Neuronal stem cell (in vitro differentiated cells): ENCODE measurements around the gene FYN.

Experiments used
- DNase-seq: peaks from one replicate; pipeline ENCODE4 v3.0.0-alpha.2; 2013; ENCODE audit warnings: low spot score
- H2AFZ ChIP-seq: one replicate; pipeline ENCODE4 v1.6.1; 2013; ENCODE audit warnings: mild to moderate bottlenecking, low read length, inconsistent platforms
- H2AK5ac ChIP-seq: 2 replicates; pipeline ENCODE4 v1.6.1; 2013; ENCODE audit warnings: low read depth, mild to moderate bottlenecking, inconsistent platforms, low read length, moderate library complexity, mixed read lengths
- H2BK120ac ChIP-seq: 2 replicates; pipeline ENCODE4 v1.6.1; 2013; ENCODE audit warnings: low read depth, mild to moderate bottlenecking, inconsistent platforms, low read length, moderate library complexity, mixed read lengths
- H2BK12ac ChIP-seq: one replicate; pipeline ENCODE4 v1.6.1; 2013; ENCODE audit warnings: low read length, inconsistent platforms
- H2BK15ac ChIP-seq: 2 replicates; pipeline ENCODE4 v1.6.1; 2013; ENCODE audit warnings: mild to moderate bottlenecking, low read length, inconsistent platforms, mixed read lengths
- H2BK5ac ChIP-seq: one replicate; pipeline ENCODE4 v1.6.1; 2013; ENCODE audit warnings: inconsistent platforms, mild to moderate bottlenecking, low read length, moderate library complexity
- H3K14ac ChIP-seq: one replicate; pipeline ENCODE4 v1.6.1; 2013; ENCODE audit warnings: low read length, inconsistent platforms
- H3K18ac ChIP-seq: 2 replicates; pipeline ENCODE4 v1.6.1; 2013; ENCODE audit warnings: low read length, inconsistent platforms
- H3K23ac ChIP-seq: 2 replicates; pipeline ENCODE4 v1.6.1; 2013; ENCODE audit warnings: low read depth, mild to moderate bottlenecking, mixed read lengths, low read length, inconsistent platforms; ENCODE audit not compliant: poor library complexity
- H3K27ac ChIP-seq: replicated peaks from 3 replicates; pipeline ENCODE4 v1.5.1; 2013; ENCODE audit warnings: low read length, inconsistent platforms
- H3K27me3 ChIP-seq, 3 experiments: 2 replicates each; pipeline ENCODE4 v1.6.1; 2013; ENCODE audit warnings: low read length in 3 of 3, mild to moderate bottlenecking in 2 of 3, inconsistent platforms in 1 of 3, low read depth in 1 of 3, mixed read lengths in 1 of 3, moderate library complexity in 1 of 3; ENCODE audit not compliant: control insufficient read depth in 3 of 3, insufficient read depth in 3 of 3
- H3K36me3 ChIP-seq, 2 donors: replicated peaks in 1 of 2; 2 replicates each; pipeline ENCODE4 v1.6.1; 2013; ENCODE audit warnings: low read length in 2 of 2; ENCODE audit not compliant: control insufficient read depth in 2 of 2, insufficient read depth in 2 of 2
- H3K4ac ChIP-seq: 2 replicates; pipeline ENCODE4 v1.6.1; 2013; ENCODE audit warnings: inconsistent platforms, mild to moderate bottlenecking, low read length, moderate library complexity
- H3K4me1 ChIP-seq, 2 donors: 1 replicate in 1 of 2; 2 replicates in 1 of 2; pipeline ENCODE4 v1.6.1; 2013; ENCODE audit warnings: low read length in 2 of 2, low read depth in 1 of 2; ENCODE audit not compliant: control insufficient read depth in 2 of 2, insufficient read depth in 1 of 2
- H3K4me2 ChIP-seq: one replicate; pipeline ENCODE4 v1.6.1; 2013; ENCODE audit warnings: mild to moderate bottlenecking, low read length, inconsistent platforms; ENCODE audit not compliant: insufficient read depth, poor library complexity, severe bottlenecking
- H3K4me3 ChIP-seq, 2 donors: 2 replicates each; pipeline ENCODE4 v1.5.1; 2013; ENCODE audit warnings: low read length in 2 of 2, mild to moderate bottlenecking in 2 of 2, inconsistent platforms in 1 of 2, moderate library complexity in 1 of 2
- H3K79me1 ChIP-seq: one replicate; pipeline ENCODE4 v1.6.1; 2013; ENCODE audit warnings: low read depth, mild to moderate bottlenecking, inconsistent platforms, low read length, moderate library complexity
- H3K9ac ChIP-seq: one replicate; pipeline ENCODE4 v1.6.1; 2013; ENCODE audit warnings: mild to moderate bottlenecking, low read depth, low read length, inconsistent platforms; ENCODE audit not compliant: poor library complexity
- H3K9me3 ChIP-seq, 2 donors: replicated peaks in 1 of 2; 2 replicates each; pipeline versions ENCODE3 to v1.6.1; 2013; ENCODE audit warnings: low read length in 2 of 2, mild to moderate bottlenecking in 2 of 2, inconsistent platforms in 1 of 2, low read depth in 1 of 2, mixed read lengths in 1 of 2, moderate library complexity in 1 of 2; ENCODE audit not compliant: control insufficient read depth in 2 of 2, insufficient read depth in 1 of 2
- H4K8ac ChIP-seq: one replicate; pipeline ENCODE4 v1.6.1; 2013; ENCODE audit warnings: low read depth, mild to moderate bottlenecking, inconsistent platforms, low read length, moderate library complexity
- H4K91ac ChIP-seq: one replicate; pipeline ENCODE4 v1.6.1; 2013; ENCODE audit warnings: low read length, low read depth, mild to moderate bottlenecking, inconsistent platforms; ENCODE audit not compliant: poor library complexity
- WGBS, 2 donors: extraction: QIAGEN DNeasy Blood & Tissue Kit; methylation state at CpG; one replicate each; pipeline ENCODE4 v1.1.7; 2013; ENCODE audit warnings: missing lambda C conversion rate in 2 of 2, mixed read lengths in 1 of 2; ENCODE audit not compliant: insufficient read length in 2 of 2, insufficient replicate concordance in 1 of 2; ENCODE audit errors: extremely low coverage in 2 of 2; 5-methylcytosine and 5-hydroxymethylcytosine counted together

FYN gene

GRCh38 chr6:111663692-111664564 is 209.3 kb downstream of the FYN start:
- no peak overlapping the region for H3K9ac ChIP-seq
- H3K27ac ChIP-seq: peak overlapping the region; percentile 61
- H2AK5ac ChIP-seq: no peak overlapping the region
- H4K91ac ChIP-seq: no peak overlapping the region
- DNase-seq: peak; percentile 66
- H3K14ac ChIP-seq: no peak overlapping the region
- H3K9me3 ChIP-seq: no peaks in the 10 kb centered on the region
- no peak overlapping the region for H2BK12ac ChIP-seq
- H2BK120ac ChIP-seq: no peak overlapping the region
- H3K4me2 ChIP-seq: no peak overlapping the region
- H3K23ac ChIP-seq: no peak overlapping the region
- H3K4me1 ChIP-seq: peaks cover 24 to 33% of the 10 kb centered on the region in 2 donors
- H3K27me3 ChIP-seq: no peaks in the 10 kb centered on the region
- no peak overlapping the region for H3K4ac ChIP-seq
- H3K36me3 ChIP-seq: peaks cover 6 to 84% of the 10 kb centered on the region in 2 donors
- H3K4me3 ChIP-seq: no peak overlapping the region
- H2AFZ ChIP-seq: peak overlapping the region; percentile 25
- H3K18ac ChIP-seq: no peak overlapping the region
- H4K8ac ChIP-seq: no peak overlapping the region
- H2BK15ac ChIP-seq: no peak overlapping the region
- WGBS, 2 donors: no CpG with 5 or more reads among the region's 15 CpGs
- no peak overlapping the region for H2BK5ac ChIP-seq
- H3K79me1 ChIP-seq: peaks cover 4% of the 10 kb centered on the region

- H2AFZ ChIP-seq: no peak overlapping the region
- H2AK5ac ChIP-seq: peak overlapping the region; percentile 51
- no peak overlapping the region for H3K4me2 ChIP-seq
- H3K9ac ChIP-seq: no peak overlapping the region
- no peak overlapping the region for H3K27ac ChIP-seq
- no peak overlapping the region for H2BK15ac ChIP-seq
- WGBS, 2 donors: no CpG with 5 or more reads among the region's 12 CpGs
- no peaks in the 10 kb centered on the region for H3K9me3 ChIP-seq
- H3K27me3 ChIP-seq: no peaks in the 10 kb centered on the region
- no peak overlapping the region for H3K4me3 ChIP-seq
- H3K79me1 ChIP-seq: peaks cover 4% of the 10 kb centered on the region
- H2BK12ac ChIP-seq: no peak overlapping the region
- H3K36me3 ChIP-seq: peaks cover 5 to 83% of the 10 kb centered on the region in 2 donors
- H2BK120ac ChIP-seq: no peak overlapping the region
- H3K14ac ChIP-seq: no peak overlapping the region
- H2BK5ac ChIP-seq: no peak overlapping the region
- no peak overlapping the region for H3K23ac ChIP-seq
- peaks cover 20 to 33% of the 10 kb centered on the region in 2 donors for H3K4me1 ChIP-seq
- no peak for DNase-seq
- no peak overlapping the region for H3K4ac ChIP-seq
- H4K91ac ChIP-seq: no peak overlapping the region
- no peak overlapping the region for H4K8ac ChIP-seq
- H3K18ac ChIP-seq: peak overlapping the region; percentile 9
Observed at GRCh38 chr6:111662794-111663593, 210.3 kb downstream of the FYN start.

- peak overlapping the region; percentile 86 for H3K18ac ChIP-seq
- no peak overlapping the region for H3K14ac ChIP-seq
- no peak overlapping the region for H3K4me3 ChIP-seq
- peaks cover 2 to 75% of the 10 kb centered on the region in 2 donors for H3K36me3 ChIP-seq
- no peak overlapping the region for H2AFZ ChIP-seq
- peaks cover 4% of the 10 kb centered on the region for H3K79me1 ChIP-seq
- H4K8ac ChIP-seq: no peak overlapping the region
- no peak overlapping the region for H3K23ac ChIP-seq
- DNase-seq: no peak
- H2BK120ac ChIP-seq: no peak overlapping the region
- H3K27me3 ChIP-seq: no peaks in the 10 kb centered on the region
- no peak overlapping the region for H4K91ac ChIP-seq
- no peaks in the 10 kb centered on the region for H3K9me3 ChIP-seq
- WGBS, 2 donors: no CpG with 5 or more reads among the region's 8 CpGs
- no peak overlapping the region for H2BK12ac ChIP-seq
- H3K27ac ChIP-seq: peak overlapping the region; percentile 66
- peaks cover 20 to 33% of the 10 kb centered on the region in 2 donors for H3K4me1 ChIP-seq
- no peak overlapping the region for H2BK5ac ChIP-seq
- no peak overlapping the region for H2BK15ac ChIP-seq
- no peak overlapping the region for H3K4ac ChIP-seq
- no peak overlapping the region for H3K9ac ChIP-seq
- H2AK5ac ChIP-seq: peak overlapping the region; percentile 51
- no peak overlapping the region for H3K4me2 ChIP-seq
Observed at GRCh38 chr6:111662072-111662793, 211.0 kb downstream of the FYN start.
